ENCODE measurements around the gene RNF222.

GRCh38 chr17:8345052-8345690, 52.5 kb downstream of the RNF222 start:
- TF ChIP-seq CTCF (IDR thresholded peaks at IDR 0.05; ENCODE audit: low read depth, low read length): no peak
- no peak for TF ChIP-seq POLR2A (IDR thresholded peaks at IDR 0.05; ENCODE audit: extremely low read depth, insufficient read length)
- no peak for TF ChIP-seq MAX (IDR thresholded peaks at IDR 0.05; ENCODE audit: low read depth, low read length)

Measured in NB4 (cell line).